Measurements from ENCODE around the gene GNE.

The GNE gene

DNA sequence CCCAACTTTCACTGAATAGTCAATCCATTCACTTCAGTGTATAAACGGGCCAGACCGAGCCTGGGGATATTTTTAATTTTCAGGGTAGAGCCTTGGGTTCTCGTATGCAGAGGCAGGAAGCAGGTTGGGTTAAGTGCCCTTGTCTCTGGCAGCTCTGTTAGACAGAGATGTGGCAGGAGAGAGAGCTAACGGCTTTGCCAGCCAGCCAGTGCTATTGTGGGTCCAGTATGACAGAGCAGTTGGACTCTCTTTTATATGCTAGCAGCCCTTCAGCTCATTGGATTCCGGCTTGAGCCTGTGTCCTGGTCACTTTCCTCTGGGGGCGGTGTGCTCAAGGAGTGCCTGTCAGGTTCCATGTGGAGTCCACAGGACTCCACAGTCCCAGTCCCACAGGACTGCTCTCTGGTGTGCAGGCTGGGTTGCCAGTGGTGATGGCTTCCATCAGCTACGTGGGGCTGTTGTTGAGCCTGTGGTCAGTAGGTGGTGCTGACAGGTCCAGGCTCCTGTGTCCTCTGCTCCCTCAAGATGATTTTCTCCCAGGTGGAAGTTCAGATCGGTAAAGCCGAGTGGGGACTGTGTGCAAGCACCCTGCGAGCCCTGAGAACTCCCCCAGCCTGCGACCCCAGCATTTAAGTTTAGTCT, 53.2 kb downstream of the GNE start:
- Histone ChIP-seq H3K4me1 (ENCODE audit: control insufficient read depth in 1 of 2, insufficient read depth in 2 of 2, low read length in 2 of 2) (no peaks in the 10 kb centered on the region), H4K8ac (ENCODE audit: low read depth, low read length) (no peak overlapping the region), H3K14ac (ENCODE audit: low read length) (no peak overlapping the region), H2AK5ac (ENCODE audit: low read length) (no peak overlapping the region), H4K91ac (ENCODE audit: low read depth, low read length) (no peak overlapping the region), H3K18ac (ENCODE audit: low read length) (no peak overlapping the region), H2AFZ (ENCODE audit: insufficient read depth, low read length, poor library complexity) (no peak overlapping the region), H3K79me1 (ENCODE audit: low read length) (no peaks in the 10 kb centered on the region), H3K4me2 (ENCODE audit: low read length) (no peak overlapping the region), H2BK5ac (ENCODE audit: low read depth, low read length, poor library complexity) (no peak overlapping the region), H3K27me3 (ENCODE audit: insufficient read depth, low read length) (no peaks in the 10 kb centered on the region), H4K12ac (ENCODE audit: low read depth, low read length) (no peak overlapping the region), H3K79me2 (ENCODE audit: control insufficient read depth, insufficient read depth, low read length, poor library complexity) (peaks cover 3% of the 10 kb centered on the region), H3K27ac (ENCODE audit: low read depth, low read length) (no peak overlapping the region), H3K4me3 (ENCODE audit: low read depth, low read length) (no peak overlapping the region), H3K36me3 (ENCODE audit: control insufficient read depth in 1 of 2, insufficient read depth in 2 of 2, low read length in 2 of 2) (peaks cover 41 to 76% of the 10 kb centered on the region in 2 experiments), H2BK120ac (ENCODE audit: insufficient read depth, low read length, poor library complexity) (no peak overlapping the region), H3K23ac (ENCODE audit: low read length) (no peak overlapping the region), H3K9ac (ENCODE audit: low read length) (no peak overlapping the region), H3K9me3 (ENCODE audit: insufficient read depth, low read depth, low read length) (no peaks in the 10 kb centered on the region), H3K4ac (ENCODE audit: low read depth, low read length) (peak overlapping the region; percentile 37), H2BK12ac (ENCODE audit: low read length) (no peak overlapping the region)
- WGBS (ENCODE audit: extremely low coverage, insufficient coverage, insufficient read length) = no CpG with 5 or more reads among the region's 11 CpGs
- DNase-seq = peak; percentile 9 to 40

- no peak for DNase-seq
- Histone ChIP-seq H3K4me2 (ENCODE audit: low read length) (peak overlapping the region; percentile 50), H3K9me3 (ENCODE audit: insufficient read depth, low read depth, low read length) (no peaks in the 10 kb centered on the region), H2AFZ (ENCODE audit: insufficient read depth, low read length, poor library complexity) (no peak overlapping the region), H2BK12ac (ENCODE audit: low read length) (no peak overlapping the region), H3K9ac (ENCODE audit: low read length) (no peak overlapping the region), H4K8ac (ENCODE audit: low read depth, low read length) (no peak overlapping the region), H3K36me3 (ENCODE audit: control insufficient read depth in 1 of 2, insufficient read depth in 2 of 2, low read length in 2 of 2) (peaks cover 18 to 21% of the 10 kb centered on the region in 2 experiments), H3K79me2 (ENCODE audit: control insufficient read depth, insufficient read depth, low read length, poor library complexity) (peaks cover 20% of the 10 kb centered on the region), H3K79me1 (ENCODE audit: low read length) (peaks cover 14% of the 10 kb centered on the region), H2BK120ac (ENCODE audit: insufficient read depth, low read length, poor library complexity) (no peak overlapping the region), H3K23ac (ENCODE audit: low read length) (no peak overlapping the region), H3K27me3 (ENCODE audit: insufficient read depth, low read length) (no peaks in the 10 kb centered on the region), H3K18ac (ENCODE audit: low read length) (no peak overlapping the region), H3K14ac (ENCODE audit: low read length) (no peak overlapping the region), H3K27ac (ENCODE audit: low read depth, low read length) (peak overlapping the region; percentile 38), H2BK5ac (ENCODE audit: low read depth, low read length, poor library complexity) (no peak overlapping the region), H3K4ac (ENCODE audit: low read depth, low read length) (peak overlapping the region; percentile 58), H3K4me3 (ENCODE audit: low read depth, low read length) (no peak overlapping the region), H4K12ac (ENCODE audit: low read depth, low read length) (no peak overlapping the region), H2AK5ac (ENCODE audit: low read length) (no peak overlapping the region), H4K91ac (ENCODE audit: low read depth, low read length) (no peak overlapping the region), H3K4me1 (ENCODE audit: control insufficient read depth in 1 of 2, insufficient read depth in 2 of 2, low read length in 2 of 2) (peaks cover 7 to 16% of the 10 kb centered on the region in 2 experiments)
- no CpG with 5 or more reads among the region's 4 CpGs for WGBS (ENCODE audit: extremely low coverage, insufficient coverage, insufficient read length)
These were observed 63.8 kb downstream of the GNE start for GRCh38 chr9:36194326-36195000.

DNA sequence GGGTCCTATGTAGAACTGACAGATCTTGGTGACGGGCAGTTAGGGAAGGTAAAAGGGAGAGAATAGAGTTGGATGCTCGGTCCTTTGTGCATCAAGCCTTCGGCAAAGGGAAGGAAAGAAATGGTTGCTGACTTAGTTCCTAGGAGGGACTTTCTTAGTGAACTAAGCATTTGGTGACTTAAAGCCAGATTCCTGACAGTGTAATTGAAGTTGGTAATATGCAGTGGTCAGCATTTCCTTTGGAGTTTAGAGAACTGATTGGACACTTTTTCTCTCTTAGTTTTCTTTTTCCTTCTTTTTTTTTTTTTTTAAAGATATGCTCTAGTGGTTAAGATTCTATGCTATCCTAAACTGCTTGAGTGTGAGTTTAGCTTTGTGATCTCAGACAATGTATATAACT, 65.2 kb downstream of the GNE start:
- no peak overlapping the region for H3K4me3 ChIP-seq (ENCODE audit: low read depth, low read length)
- no peak overlapping the region for H2AK5ac ChIP-seq (ENCODE audit: low read length)
- H2BK120ac ChIP-seq (ENCODE audit: insufficient read depth, low read length, poor library complexity) = no peak overlapping the region
- no peak overlapping the region for H3K14ac ChIP-seq (ENCODE audit: low read length)
- H3K9me3 ChIP-seq (ENCODE audit: insufficient read depth, low read depth, low read length) = no peaks in the 10 kb centered on the region
- peak overlapping the region; percentile 44 for H3K4ac ChIP-seq (ENCODE audit: low read depth, low read length)
- peak overlapping the region; percentile 70 for H3K4me2 ChIP-seq (ENCODE audit: low read length)
- H4K8ac ChIP-seq (ENCODE audit: low read depth, low read length) = no peak overlapping the region
- H3K18ac ChIP-seq (ENCODE audit: low read length) = no peak overlapping the region
- no peak overlapping the region for H2BK12ac ChIP-seq (ENCODE audit: low read length)
- no peak overlapping the region for H3K9ac ChIP-seq (ENCODE audit: low read length)
- H3K23ac ChIP-seq (ENCODE audit: low read length) = no peak overlapping the region
- no peaks in the 10 kb centered on the region for H3K27me3 ChIP-seq (ENCODE audit: insufficient read depth, low read length)
- peaks cover 7 to 16% of the 10 kb centered on the region in 2 experiments for H3K4me1 ChIP-seq (ENCODE audit: control insufficient read depth in 1 of 2, insufficient read depth in 2 of 2, low read length in 2 of 2)
- H2BK5ac ChIP-seq (ENCODE audit: low read depth, low read length, poor library complexity) = no peak overlapping the region
- DNase-seq = no peak
- H3K79me2 ChIP-seq (ENCODE audit: control insufficient read depth, insufficient read depth, low read length, poor library complexity) = peaks cover 20% of the 10 kb centered on the region
- H3K79me1 ChIP-seq (ENCODE audit: low read length) = peaks cover 14% of the 10 kb centered on the region
- no peak overlapping the region for H4K12ac ChIP-seq (ENCODE audit: low read depth, low read length)
- H3K27ac ChIP-seq (ENCODE audit: low read depth, low read length) = no peak overlapping the region
- H2AFZ ChIP-seq (ENCODE audit: insufficient read depth, low read length, poor library complexity) = no peak overlapping the region
- no peak overlapping the region for H4K91ac ChIP-seq (ENCODE audit: low read depth, low read length)
- peaks cover 7 to 9% of the 10 kb centered on the region in 2 experiments for H3K36me3 ChIP-seq (ENCODE audit: control insufficient read depth in 1 of 2, insufficient read depth in 2 of 2, low read length in 2 of 2)
- WGBS (ENCODE audit: extremely low coverage, insufficient coverage, insufficient read length) = no CpG with 5 or more reads among the region's 3 CpGs

GRCh38 chr9:36192196-36192595, 66.1 kb downstream of the GNE start:
- H2BK12ac ChIP-seq (ENCODE audit: low read length) = no peak overlapping the region

More at GRCh38 chr9:36192196-36192595, 66.1 kb downstream of the GNE start:
- H3K18ac ChIP-seq (ENCODE audit: low read length) = no peak overlapping the region
- no peak overlapping the region for H3K14ac ChIP-seq (ENCODE audit: low read length)
- no peak overlapping the region for H2BK5ac ChIP-seq (ENCODE audit: low read depth, low read length, poor library complexity)
- H2BK120ac ChIP-seq (ENCODE audit: insufficient read depth, low read length, poor library complexity) = no peak overlapping the region
- no peak overlapping the region for H3K27ac ChIP-seq (ENCODE audit: low read depth, low read length)
- WGBS (ENCODE audit: extremely low coverage, insufficient coverage, insufficient read length) = no CpG with 5 or more reads among the region's 4 CpGs
- no peak for DNase-seq
- H3K4me1 ChIP-seq (ENCODE audit: control insufficient read depth in 1 of 2, insufficient read depth in 2 of 2, low read length in 2 of 2) = peaks cover 7 to 20% of the 10 kb centered on the region in 2 experiments
- H2AFZ ChIP-seq (ENCODE audit: insufficient read depth, low read length, poor library complexity) = no peak overlapping the region
- peaks cover 14% of the 10 kb centered on the region for H3K79me1 ChIP-seq (ENCODE audit: low read length)
- H4K12ac ChIP-seq (ENCODE audit: low read depth, low read length) = no peak overlapping the region
- H3K4me3 ChIP-seq (ENCODE audit: low read depth, low read length) = no peak overlapping the region
- H4K91ac ChIP-seq (ENCODE audit: low read depth, low read length) = no peak overlapping the region
- H4K8ac ChIP-seq (ENCODE audit: low read depth, low read length) = no peak overlapping the region
- peak overlapping the region; percentile 70 for H3K4me2 ChIP-seq (ENCODE audit: low read length)
- no peaks in the 10 kb centered on the region for H3K9me3 ChIP-seq (ENCODE audit: insufficient read depth, low read depth, low read length)
- peaks cover 3 to 7% of the 10 kb centered on the region in 2 experiments for H3K36me3 ChIP-seq (ENCODE audit: control insufficient read depth in 1 of 2, insufficient read depth in 2 of 2, low read length in 2 of 2)
- H3K23ac ChIP-seq (ENCODE audit: low read length) = no peak overlapping the region
- H3K79me2 ChIP-seq (ENCODE audit: control insufficient read depth, insufficient read depth, low read length, poor library complexity) = peaks cover 20% of the 10 kb centered on the region
- H3K9ac ChIP-seq (ENCODE audit: low read length) = no peak overlapping the region
- H3K4ac ChIP-seq (ENCODE audit: low read depth, low read length) = peak overlapping the region; percentile 93
- no peak overlapping the region for H2AK5ac ChIP-seq (ENCODE audit: low read length)
- no peaks in the 10 kb centered on the region for H3K27me3 ChIP-seq (ENCODE audit: insufficient read depth, low read length)

Measured in trophoblast cell (in vitro differentiated cells and primary cell).